DOHH2 (cell line): ENCODE results near the gene ADGRG6.

ENCODE experiments used
- H3F3A ChIP-seq: fragments of 200-600 bp; sonication (generic), shearing (Covaris generic); 2 replicates; pipeline ENCODE4 v1.6.0; 2016; ENCODE audit warnings: antibody characterized with exemption, mild to moderate bottlenecking; ENCODE audit not compliant: control insufficient read depth, insufficient read depth
- H3K27ac ChIP-seq: fragments of 200-600 bp; sonication (generic); 2 replicates; pipeline ENCODE4 v1.5.1; 2014; ENCODE audit warnings: low read depth, mild to moderate bottlenecking, low read length, moderate library complexity
- H3K27me3 ChIP-seq: fragments of 200-600 bp; sonication (generic); 2 replicates; pipeline ENCODE4 v1.6.1; 2014; ENCODE audit warnings: mild to moderate bottlenecking, low read length, mixed read lengths; ENCODE audit not compliant: control insufficient read depth
- H3K36me3 ChIP-seq: fragments of 200-600 bp; sonication (generic); 2 replicates; pipeline ENCODE4 v1.6.1; 2014; ENCODE audit warnings: mild to moderate bottlenecking, low read length, moderate library complexity, mixed read lengths; ENCODE audit not compliant: control insufficient read depth
- H3K4me1 ChIP-seq: fragments of 200-600 bp; sonication (generic); 2 replicates; pipeline ENCODE4 v1.6.1; 2014; ENCODE audit warnings: mild to moderate bottlenecking, low read length, mixed read lengths; ENCODE audit not compliant: control insufficient read depth
- H3K4me2 ChIP-seq: fragments of 200-600 bp; sonication (generic); 2 replicates; pipeline ENCODE4 v1.6.0; 2014; ENCODE audit warnings: mild to moderate bottlenecking, low read length, moderate library complexity
- H3K4me3 ChIP-seq: fragments of 200-600 bp; sonication (generic); 2 replicates; pipeline ENCODE4 v1.5.1; 2014; ENCODE audit warnings: mild to moderate bottlenecking, low read length, mixed read lengths
- H3K79me2 ChIP-seq: fragments of 200-600 bp; sonication (generic); 2 replicates; pipeline ENCODE4 v1.6.1; 2014; ENCODE audit warnings: mild to moderate bottlenecking, low read length, mixed read lengths; ENCODE audit not compliant: control insufficient read depth
- H3K9me2 ChIP-seq: fragments of 200-600 bp; sonication (generic); replicated peaks from 2 replicates; pipeline ENCODE4 v1.6.1; 2014; ENCODE audit warnings: mild to moderate bottlenecking, low read length, mixed read lengths; ENCODE audit not compliant: control insufficient read depth
- H3K9me3 ChIP-seq: fragments of 200-600 bp; sonication (generic); 2 replicates; pipeline ENCODE4 v1.6.1; 2014; ENCODE audit warnings: antibody characterized with exemption, low read length, mixed read lengths; ENCODE audit not compliant: control insufficient read depth, insufficient read depth
- H4K20me1 ChIP-seq: fragments of 200-600 bp; sonication (generic); 2 replicates; pipeline ENCODE4 v1.6.0; 2014; ENCODE audit warnings: low read depth, mild to moderate bottlenecking, antibody characterized with exemption, low read length, moderate library complexity; ENCODE audit not compliant: control insufficient read depth, insufficient read depth
- EZH2phosphoT487 ChIP-seq: fragments of 200-600 bp; sonication (generic); IDR thresholded peaks from 2 replicates; pipeline ENCODE4 v1.6.1; 2017; ENCODE audit warnings: borderline replicate concordance, mild to moderate bottlenecking, antibody characterized with exemption, low read length, moderate library complexity, mixed read lengths
- TF ChIP-seq, protein P1 (sequence below): fragments of 200-600 bp; sonication (generic); IDR thresholded peaks from one replicate; pipeline ENCODE4 v1.5.1; 2014; ENCODE audit warnings: antibody characterized with exemption, mild to moderate bottlenecking, low read depth, low read length; ENCODE audit not compliant: poor library complexity, severe bottlenecking

ADGRG6 gene

DNA sequence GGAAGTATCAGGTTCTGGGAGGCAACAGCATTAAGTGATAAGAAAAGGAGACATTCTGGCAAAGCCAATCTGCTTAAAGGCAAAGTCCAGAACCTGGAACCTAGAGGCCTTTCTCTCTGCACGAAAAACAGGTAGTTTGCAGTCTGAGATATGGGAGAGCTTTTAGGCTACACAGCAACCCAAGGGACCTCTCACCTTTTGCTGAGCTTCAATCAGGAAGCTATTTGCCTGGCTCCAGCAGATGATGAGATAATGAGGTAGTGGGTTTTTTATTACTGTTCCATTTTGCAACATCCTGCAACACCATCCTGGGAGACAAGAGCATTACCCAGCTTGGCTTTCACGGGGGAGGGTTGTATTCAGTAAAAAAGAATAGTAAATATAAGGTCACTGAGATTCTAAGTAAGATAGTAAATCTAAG lies 143.1 kb downstream of the ADGRG6 start:
- H3K27ac ChIP-seq, result no peak overlapping the region
- H4K20me1 ChIP-seq, result no peaks in the 10 kb centered on the region
- no peaks in the 10 kb centered on the region for H3K4me1 ChIP-seq
- no peaks in the 10 kb centered on the region for H3K9me3 ChIP-seq
- H3F3A ChIP-seq, result no peaks in the 10 kb centered on the region
- H3K9me2 ChIP-seq, result no peaks in the 10 kb centered on the region
- no peaks in the 10 kb centered on the region for H3K27me3 ChIP-seq
- no peak for TF ChIP-seq EZH2phosphoT487
- TF ChIP-seq, protein P1, sequence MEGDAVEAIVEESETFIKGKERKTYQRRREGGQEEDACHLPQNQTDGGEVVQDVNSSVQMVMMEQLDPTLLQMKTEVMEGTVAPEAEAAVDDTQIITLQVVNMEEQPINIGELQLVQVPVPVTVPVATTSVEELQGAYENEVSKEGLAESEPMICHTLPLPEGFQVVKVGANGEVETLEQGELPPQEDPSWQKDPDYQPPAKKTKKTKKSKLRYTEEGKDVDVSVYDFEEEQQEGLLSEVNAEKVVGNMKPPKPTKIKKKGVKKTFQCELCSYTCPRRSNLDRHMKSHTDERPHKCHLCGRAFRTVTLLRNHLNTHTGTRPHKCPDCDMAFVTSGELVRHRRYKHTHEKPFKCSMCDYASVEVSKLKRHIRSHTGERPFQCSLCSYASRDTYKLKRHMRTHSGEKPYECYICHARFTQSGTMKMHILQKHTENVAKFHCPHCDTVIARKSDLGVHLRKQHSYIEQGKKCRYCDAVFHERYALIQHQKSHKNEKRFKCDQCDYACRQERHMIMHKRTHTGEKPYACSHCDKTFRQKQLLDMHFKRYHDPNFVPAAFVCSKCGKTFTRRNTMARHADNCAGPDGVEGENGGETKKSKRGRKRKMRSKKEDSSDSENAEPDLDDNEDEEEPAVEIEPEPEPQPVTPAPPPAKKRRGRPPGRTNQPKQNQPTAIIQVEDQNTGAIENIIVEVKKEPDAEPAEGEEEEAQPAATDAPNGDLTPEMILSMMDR, result no peak
- H3K4me3 ChIP-seq, result no peak overlapping the region
- no peak overlapping the region for H3K4me2 ChIP-seq
- H3K79me2 ChIP-seq, result no peaks in the 10 kb centered on the region
- no peaks in the 10 kb centered on the region for H3K36me3 ChIP-seq

DNA sequence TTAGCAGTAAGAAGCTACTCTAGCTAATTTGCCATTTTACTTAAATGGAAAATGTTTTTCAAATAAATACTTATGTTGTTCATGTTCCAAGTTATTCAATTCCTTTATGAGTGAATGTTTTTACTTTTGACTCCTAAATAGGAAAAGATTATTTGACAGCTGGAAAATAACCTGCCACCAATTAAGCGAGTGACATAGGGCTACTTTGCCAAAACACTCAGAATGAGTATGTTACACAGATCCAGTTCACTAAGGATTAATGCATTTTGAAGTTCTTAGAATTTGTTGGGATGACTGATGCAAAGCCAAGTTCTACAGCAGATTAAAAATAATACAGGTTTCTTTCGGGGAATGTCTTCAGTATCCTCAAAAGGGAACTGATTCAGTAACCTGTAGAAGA lies 144.4 kb downstream of the ADGRG6 start:
- Histone ChIP-seq H4K20me1 (no peaks in the 10 kb centered on the region), H3K27me3 (no peaks in the 10 kb centered on the region), H3K36me3 (no peaks in the 10 kb centered on the region), H3K4me2 (no peak overlapping the region), H3K9me2 (no peaks in the 10 kb centered on the region), H3F3A (no peaks in the 10 kb centered on the region), H3K4me1 (no peaks in the 10 kb centered on the region), H3K27ac (no peak overlapping the region), H3K4me3 (no peak overlapping the region), H3K9me3 (no peaks in the 10 kb centered on the region), H3K79me2 (no peaks in the 10 kb centered on the region)
- TF ChIP-seq, protein P1, result no peak
- TF ChIP-seq EZH2phosphoT487, result no peak

DNA sequence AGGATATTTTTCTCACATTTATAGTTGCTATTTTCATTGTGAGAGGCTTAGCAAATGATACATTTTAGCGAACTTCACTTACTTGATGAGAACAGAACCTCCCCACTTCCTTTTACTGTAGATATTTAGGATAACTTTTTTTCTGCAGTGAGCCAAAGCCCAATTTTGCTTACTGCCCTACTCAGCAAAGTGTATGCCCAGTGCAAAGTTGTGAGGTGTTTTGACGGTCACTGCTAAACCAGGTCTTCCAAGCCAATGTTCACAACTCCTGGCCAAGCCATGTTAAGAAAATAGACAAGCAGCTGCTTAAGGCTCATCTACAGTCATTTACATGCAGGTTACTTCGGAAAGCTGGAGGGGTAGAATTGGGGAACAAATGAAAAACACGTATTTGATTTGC lies 144.8 kb downstream of the ADGRG6 start:
- H4K20me1 ChIP-seq, result no peaks in the 10 kb centered on the region
- H3K4me2 ChIP-seq, result no peak overlapping the region
- no peaks in the 10 kb centered on the region for H3K79me2 ChIP-seq
- no peak overlapping the region for H3K27ac ChIP-seq
- no peaks in the 10 kb centered on the region for H3K9me2 ChIP-seq
- H3F3A ChIP-seq, result no peaks in the 10 kb centered on the region
- no peak overlapping the region for H3K4me3 ChIP-seq
- H3K9me3 ChIP-seq, result no peaks in the 10 kb centered on the region
- H3K27me3 ChIP-seq, result no peaks in the 10 kb centered on the region
- no peaks in the 10 kb centered on the region for H3K36me3 ChIP-seq
- H3K4me1 ChIP-seq, result no peaks in the 10 kb centered on the region
- TF ChIP-seq, protein P1, result no peak
- TF ChIP-seq EZH2phosphoT487, result no peak
